GM12878 (cell line): ENCODE results near the gene CAMTA1. TPM values are rescaled to one million over a fixed set of nuclear protein-coding genes. Genes with fewer than 3 reads are reported as not detected.

ENCODE experiments used
- ATAC-seq: fragments of 200-7000 bp; cut with Tn5 transposase; 3 replicates; pipeline ENCODE4 v1.9.1; 2020; ENCODE audit warnings: mild to moderate bottlenecking, moderate library complexity
- BruUV-seq: library from RNA; stranded (reverse); fragments of 400-500 nt; replicated peaks from 2 replicates; lab custom pipeline; 2021; lab: Mats Ljungman, UMichigan
- CTCF ChIA-PET: fragments of 300-600 bp; sonication (Branson Sonifier 250); formaldehyde crosslinking; extraction: SDS; loops from one replicate; lab custom pipeline; 2021; ENCODE audit warnings: inconsistent platforms; lab: Yijun Ruan, JAX
- POLR2A ChIA-PET: fragments of 350-600 bp; formaldehyde crosslinking; extraction: SDS; loops from one replicate; lab custom pipeline; 2021; ENCODE audit warnings: inconsistent platforms; lab: Charles Lee
- RAD21 ChIA-PET: fragments of 300-600 bp; sonication (Branson Sonifier 250); formaldehyde crosslinking; loops from one replicate; lab custom pipeline; 2023; ENCODE audit warnings: antibody characterized with exemption; ENCODE audit not compliant: unreplicated experiment; lab: Charles Lee
- SMC1A ChIA-PET: fragments of 300-600 bp; sonication (Branson Sonifier 250); formaldehyde crosslinking; loops from one replicate; lab custom pipeline; 2023; ENCODE audit not compliant: unreplicated experiment, uncharacterized antibody; lab: Charles Lee
- DNase-seq: peaks from one replicate; pipeline ENCODE4 v3.0.0-alpha.2; 2011; ENCODE audit warnings: low read depth, low spot score
- FAIRE-seq: peaks from 3 replicates; lab custom pipeline; 2011; peaks lifted over from hg19 to GRCh38; lab: Jason Lieb, UNC
- H2AFZ ChIP-seq: 2 replicates; pipeline ENCODE4 v1.6.0; 2011; ENCODE audit warnings: low read depth, low read length, control low read depth; ENCODE audit not compliant: control insufficient read depth
- H3K27ac ChIP-seq: 2 replicates; pipeline ENCODE4 v1.5.1; 2011; ENCODE audit warnings: control low read depth; ENCODE audit not compliant: control insufficient read depth, insufficient read depth
- H3K27me3 ChIP-seq, 2 experiments: replicated peaks in 1 of 2; 2 replicates each; pipeline versions ENCODE4 v1.6.0 to v1.6.1; 2011; ENCODE audit warnings: low read length in 1 of 2; ENCODE audit not compliant: control insufficient read depth in 2 of 2, insufficient read depth in 2 of 2
- H3K36me3 ChIP-seq, 2 experiments: 2 replicates each; pipeline ENCODE4 v1.5.1; 2011; ENCODE audit warnings: low read length in 1 of 2; ENCODE audit not compliant: control insufficient read depth in 2 of 2, insufficient read depth in 2 of 2
- H3K4me1 ChIP-seq: 2 replicates; pipeline ENCODE4 v1.6.1; 2011; ENCODE audit warnings: mild to moderate bottlenecking, low read length, moderate library complexity, mixed read lengths; ENCODE audit not compliant: control insufficient read depth, insufficient read depth
- H3K4me2 ChIP-seq: 2 replicates; pipeline ENCODE4 v1.6.0; 2011; ENCODE audit warnings: control low read depth; ENCODE audit not compliant: control insufficient read depth, insufficient read depth
- H3K4me3 ChIP-seq: fragments of 200-600 bp; sonication (generic); 2 replicates; pipeline ENCODE4 v1.5.1; 2016
- H3K79me2 ChIP-seq: 2 replicates; pipeline ENCODE4 v1.6.0; 2011; ENCODE audit warnings: low read length; ENCODE audit not compliant: control insufficient read depth, insufficient read depth
- H3K9ac ChIP-seq: 2 replicates; pipeline ENCODE4 v1.8.0; 2011; ENCODE audit warnings: low read length, control low read depth, mixed read lengths; ENCODE audit not compliant: control insufficient read depth, insufficient read depth
- H3K9me3 ChIP-seq: replicated peaks from 3 replicates; pipeline ENCODE4 v1.5.1; 2011; ENCODE audit warnings: mild to moderate bottlenecking, low read length; ENCODE audit not compliant: control insufficient read depth, insufficient read depth
- H4K20me1 ChIP-seq: 2 replicates; pipeline ENCODE4 v1.6.0; 2011; ENCODE audit not compliant: control insufficient read depth, insufficient read depth
- CBX5 ChIP-seq: sonication (generic); IDR thresholded peaks from 2 replicates; pipeline ENCODE4 v1.6.1; 2016; ENCODE audit warnings: low read depth, moderate library complexity, mild to moderate bottlenecking, inconsistent platforms
- CEBPB ChIP-seq, 2 experiments: fragments of 150-350 bp in 1 of 2; IDR thresholded peaks; 2 replicates each; pipeline ENCODE4 v1.6.1; 2012 to 2014; ENCODE audit warnings: low read depth in 2 of 2, low read length in 2 of 2, borderline replicate concordance in 1 of 2, inconsistent platforms in 1 of 2
- CHD4 ChIP-seq: fragments of 200-600 bp; sonication (generic); IDR thresholded peaks from 2 replicates; pipeline ENCODE4 v1.6.1; 2016; ENCODE audit warnings: mild to moderate bottlenecking
- ELK1 ChIP-seq: IDR thresholded peaks from 2 replicates; pipeline ENCODE4 v1.6.1; 2012; ENCODE audit warnings: low read depth, low read length, improper control_type of control experiment
- ETV6 ChIP-seq, 2 experiments: fragments of 450-650 bp in 1 of 2; IDR thresholded peaks in 1 of 2; conservative IDR thresholded peaks in 1 of 2; 2 replicates each; pipeline ENCODE4 v1.6.1; 2014; ENCODE audit warnings: antibody characterized with exemption in 1 of 2, borderline replicate concordance in 1 of 2, low read depth in 1 of 2, mild to moderate bottlenecking in 1 of 2, moderate library complexity in 1 of 2
- IKZF1 ChIP-seq: fragments of 450-650 bp; conservative IDR thresholded peaks from 2 replicates; pipeline ENCODE4 v1.6.1; 2017; ENCODE audit warnings: antibody characterized with exemption, mild to moderate bottlenecking
- NR2C1 ChIP-seq: fragments of 450-650 bp; IDR thresholded peaks from 2 replicates; pipeline ENCODE4 v1.6.1; 2017; ENCODE audit warnings: antibody characterized with exemption, mild to moderate bottlenecking, moderate library complexity
- RAD21 ChIP-seq: IDR thresholded peaks from 2 replicates; pipeline ENCODE4 v1.6.1; 2011; ENCODE audit warnings: mild to moderate bottlenecking, low read depth, low read length, moderate library complexity; ENCODE audit not compliant: insufficient read depth
- SREBF2 ChIP-seq: IDR thresholded peaks from 2 replicates; pipeline ENCODE4 v1.6.1; 2012; ENCODE audit warnings: mild to moderate bottlenecking, low read length
- TCF12 ChIP-seq: IDR thresholded peaks from 2 replicates; pipeline ENCODE4 v1.6.1; 2011; ENCODE audit warnings: low read depth, mild to moderate bottlenecking, low read length
- TCF7 ChIP-seq: IDR thresholded peaks from 2 replicates; pipeline ENCODE4 v1.6.1; 2014; ENCODE audit warnings: antibody characterized with exemption, borderline replicate concordance
- YY1 ChIP-seq: IDR thresholded peaks from 2 replicates; pipeline ENCODE4 v1.6.1; 2011; ENCODE audit warnings: low read depth, mild to moderate bottlenecking, low read length
- ZBTB33 ChIP-seq: fragments of 450-650 bp; IDR thresholded peaks from 2 replicates; pipeline ENCODE4 v1.6.1; 2017; ENCODE audit warnings: mild to moderate bottlenecking
- ZNF687 ChIP-seq: fragments of 450-650 bp; IDR thresholded peaks from 2 replicates; pipeline ENCODE4 v1.6.1; 2017; ENCODE audit warnings: mild to moderate bottlenecking, moderate library complexity
- WGBS: methylation state at CpG from one replicate; pipeline ENCODE4 v1.1.6; 2016; ENCODE audit warnings: low lambda C conversion rate; ENCODE audit not compliant: insufficient replicate concordance, insufficient coverage; ENCODE audit errors: missing lambda C conversion rate; 5-methylcytosine and 5-hydroxymethylcytosine counted together
- in situ Hi-C: fragments of 300-500 bp; cut with MboI; formaldehyde crosslinking; loops from 9 replicates; pipeline ENCODE4 v1.14.3; 2018; ENCODE audit warnings: mixed read lengths
- intact Hi-C: fragments of 100-400 bp; cut with micrococcal nuclease; formaldehyde crosslinking; loops from one replicate; pipeline ENCODE4 v1.14.2; 2022; ENCODE audit not compliant: unreplicated experiment
- polyA plus RNA-seq, 11 experiments: library from polyadenylated mRNA; depleted of rRNA in 4 of 11; unstranded in 6 of 11; stranded (reverse) in 5 of 11; fragments of >200 nt; fragmentation: Nextera tagmentation in 4 of 11; fragmentation: Illumina TruSeq in 1 of 11; extraction: Ambion mirVana in 4 of 11; extraction: Trizol in 1 of 11; gene quantifications; 1 replicate in 1 of 11; 2 replicates in 10 of 11; pipeline versions ENCODE4 v1.2.1 to v1.2.3, GENCODE V29; 2011 to 2016; ENCODE audit warnings: inconsistent platforms in 2 of 11, missing spikeins in 2 of 11, low read depth in 1 of 11
- total RNA-seq, 4 experiments: library from RNA; depleted of rRNA in 3 of 4; stranded (reverse); fragments of >200 nt in 3 of 4; fragmentation: Illumina TruSeq in 1 of 4; extraction: Trizol in 1 of 4; gene quantifications; 2 replicates each; pipeline versions ENCODE4 v1.2.1 to v1.2.3, GENCODE V29; 2013 to 2021
- TF ChIP-seq, protein P1 (sequence below): IDR thresholded peaks from 2 replicates; pipeline ENCODE4 v1.6.1; 2012; ENCODE audit warnings: low read depth, low read length, improper control_type of control experiment

The CAMTA1 gene
- total and polyA plus RNA-seq, 10 of the 15 experiments (the other 5 are each of a cell fraction or from before 2014, with no cell fraction given) = 37.7 to 148 (median 76.4) TPM

DNA sequence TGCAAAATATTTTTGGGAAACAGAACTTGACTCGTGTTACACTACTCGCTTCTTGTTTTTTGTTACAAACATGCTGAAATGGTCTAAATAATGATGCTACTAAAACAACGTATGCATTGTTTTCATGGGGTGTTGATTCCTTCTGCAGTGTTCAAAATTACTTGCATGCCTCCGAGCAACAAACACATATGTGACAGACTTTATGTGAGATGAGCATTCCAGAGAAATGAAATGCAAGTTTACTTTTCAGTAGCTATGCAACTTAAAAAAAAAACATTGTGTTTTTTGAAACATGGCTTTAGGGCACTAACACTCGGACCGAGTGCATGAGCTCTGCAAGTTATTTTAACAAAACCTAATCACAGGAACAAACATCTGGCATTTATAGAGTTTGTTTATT is 84.8 kb downstream of the CAMTA1 start:
- H2AFZ ChIP-seq = no peak overlapping the region
- no peak overlapping the region for H3K4me2 ChIP-seq
- peaks cover 0 to 5% of the 10 kb centered on the region in 2 experiments for H3K36me3 ChIP-seq
- 95% methylated on average over 6 of the region's 6 CpGs for WGBS
- DNase-seq (no peak), ATAC-seq (no peak), FAIRE-seq (no peak)
- ChIA-PET POLR2A (no interaction called here), CTCF (interaction anchor here (1.0 to 9.2 kb wide), 4 partner anchors 12 to 90 kb away, joined by 3 to 52 read pairs (median 4); no protein-coding TSS in a partner anchor), SMC1A (interaction anchor here (0.9 to 7.4 kb wide), 9 partner anchors 9 to 78 kb away, joined by 3 to 68 read pairs (median 4); no protein-coding TSS in a partner anchor), RAD21 (interaction anchor here (0.5 to 1.7 kb wide), 3 partner anchors 52 to 150 kb away, joined by 3 to 5 read pairs (median 4); partner anchors contain the start of gene CAMTA1)
- intact Hi-C loops = no loop called here
- in situ Hi-C loops = no loop called here
- H3K27ac ChIP-seq = no peak overlapping the region
- no TSS peak for BruUV-seq
- no peaks in the 10 kb centered on the region for H4K20me1 ChIP-seq
- H3K27me3 ChIP-seq = no peaks in the 10 kb centered on the region
- no peak overlapping the region for H3K4me3 ChIP-seq
- peaks cover 16% of the 10 kb centered on the region for H3K4me1 ChIP-seq
- peaks cover 2% of the 10 kb centered on the region for H3K79me2 ChIP-seq
- H3K9ac ChIP-seq = no peak overlapping the region
- H3K9me3 ChIP-seq = no peaks in the 10 kb centered on the region
- no peak for TF ChIP-seq ETV6 (conservative IDR thresholded peaks at IDR 0.05 in 1 of 2, IDR thresholded peaks at IDR 0.05 in 1 of 2; ENCODE audit: borderline replicate concordance in 1 of 2, low read depth in 1 of 2)
- TF ChIP-seq CHD4 = no peak
- TF ChIP-seq IKZF1 = no peak
- no peak for TF ChIP-seq CEBPB (IDR thresholded peaks at IDR 0.05; ENCODE audit: borderline replicate concordance in 1 of 2, low read depth in 2 of 2, low read length in 2 of 2)
- no peak for TF ChIP-seq NR2C1
- TF ChIP-seq ZNF687 = no peak
- TF ChIP-seq, protein P1, sequence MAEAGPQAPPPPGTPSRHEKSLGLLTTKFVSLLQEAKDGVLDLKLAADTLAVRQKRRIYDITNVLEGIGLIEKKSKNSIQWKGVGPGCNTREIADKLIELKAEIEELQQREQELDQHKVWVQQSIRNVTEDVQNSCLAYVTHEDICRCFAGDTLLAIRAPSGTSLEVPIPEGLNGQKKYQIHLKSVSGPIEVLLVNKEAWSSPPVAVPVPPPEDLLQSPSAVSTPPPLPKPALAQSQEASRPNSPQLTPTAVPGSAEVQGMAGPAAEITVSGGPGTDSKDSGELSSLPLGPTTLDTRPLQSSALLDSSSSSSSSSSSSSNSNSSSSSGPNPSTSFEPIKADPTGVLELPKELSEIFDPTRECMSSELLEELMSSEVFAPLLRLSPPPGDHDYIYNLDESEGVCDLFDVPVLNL = no peak
- no peak for TF ChIP-seq TCF7
- no peak for TF ChIP-seq SREBF2
- TF ChIP-seq CBX5 = no peak
- TF ChIP-seq TCF12 = no peak
- no peak for TF ChIP-seq RAD21
- TF ChIP-seq YY1 = no peak
- TF ChIP-seq ELK1 = no peak
- TF ChIP-seq ZBTB33 = no peak
